DLD1 (cell line): Measurements from ENCODE around the gene EEA1.
"Not testable (repeated sequence)": the region's sequence is repeated elsewhere in the genome, so short reads cannot be mapped to it uniquely, and the experiment has no call there.

Experiments used
- in situ Hi-C: cut with HindIII; loops from 2 replicates; pipeline ENCODE4 v1.10.0; 2017; ENCODE audit warnings: low sequenced_read_pairs

Gene EEA1

DNA sequence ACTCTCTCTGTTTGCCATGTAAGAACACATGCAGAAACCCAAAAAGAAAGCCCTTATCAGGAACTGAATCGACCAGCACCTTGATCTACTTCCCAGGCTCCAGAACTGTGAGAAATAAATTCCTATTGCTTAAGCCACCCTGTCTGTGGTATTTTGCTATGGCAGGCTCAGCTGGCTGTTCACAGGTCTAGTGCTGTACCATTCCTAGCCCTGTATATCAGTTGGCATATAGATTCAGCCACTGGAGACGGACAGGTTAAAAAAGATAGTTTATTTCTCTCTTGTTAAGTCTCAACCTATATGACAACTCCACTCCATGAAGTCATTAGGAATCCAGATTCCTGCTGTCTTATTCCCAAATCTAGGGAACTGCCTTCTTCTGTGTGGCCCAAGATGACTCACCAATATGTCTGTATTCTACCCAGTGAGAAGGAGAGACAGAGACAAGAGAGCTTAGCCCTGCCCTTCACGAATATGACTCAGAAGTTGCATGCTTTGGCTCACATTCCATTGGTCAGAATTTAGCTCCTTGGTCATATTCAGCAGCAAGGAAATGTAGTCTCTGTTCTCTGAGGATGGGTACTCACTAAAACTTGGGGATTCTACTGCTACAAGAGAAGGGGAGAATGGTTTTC lies 169.3 kb downstream of the EEA1 start:
- in situ Hi-C loops = no loop called here

- in situ Hi-C loops = no loop called here
Observed at GRCh38 chr12:92757597-92758121, 171.4 kb downstream of the EEA1 start.

GRCh38 chr12:92756898-92757596 lies 172.0 kb downstream of the EEA1 start:
- in situ Hi-C loops = no loop called here

DNA sequence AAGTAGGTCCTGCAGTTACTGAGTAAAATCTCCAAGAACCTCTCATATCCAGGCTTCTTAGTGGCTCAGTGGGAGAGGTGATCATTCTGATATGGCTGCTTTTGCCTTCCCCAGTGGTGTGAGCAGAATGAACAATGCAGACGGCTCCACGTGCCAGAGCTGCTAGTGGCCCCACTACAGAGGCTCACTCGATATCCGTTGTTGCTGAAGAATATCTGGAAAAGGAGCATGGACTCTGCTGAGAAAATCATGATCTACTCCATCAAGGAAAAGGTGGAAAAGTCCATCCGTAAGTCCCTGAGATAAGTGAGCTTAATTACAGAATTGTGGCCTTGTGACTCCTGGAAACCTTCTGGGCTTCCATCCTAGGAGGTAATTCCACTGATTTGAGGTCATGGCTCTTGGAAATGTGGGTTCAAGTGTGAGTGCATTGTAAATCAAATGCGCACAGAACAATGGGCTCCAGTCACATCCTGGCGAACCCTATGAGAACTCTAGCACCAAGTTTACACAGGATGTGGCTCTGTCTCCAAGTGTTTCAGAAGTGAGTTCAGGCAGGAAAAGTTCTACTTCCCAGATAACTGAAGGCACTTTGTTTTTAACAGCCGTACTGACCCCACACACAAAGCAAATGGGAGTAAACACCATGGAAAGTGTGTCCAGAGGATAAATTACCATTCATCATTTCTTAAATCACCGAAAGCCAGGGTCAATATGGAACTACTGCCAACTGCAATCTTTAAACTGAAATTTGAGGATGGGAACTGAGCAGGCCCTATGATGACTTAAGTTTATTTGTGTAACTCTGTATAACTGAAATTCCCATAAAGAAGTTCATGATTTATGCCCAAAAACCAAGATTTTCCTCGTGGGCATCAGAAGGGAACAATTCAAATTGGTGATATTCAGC lies 174.9 kb downstream of the EEA1 start:
- in situ Hi-C loops = no loop called here

DNA sequence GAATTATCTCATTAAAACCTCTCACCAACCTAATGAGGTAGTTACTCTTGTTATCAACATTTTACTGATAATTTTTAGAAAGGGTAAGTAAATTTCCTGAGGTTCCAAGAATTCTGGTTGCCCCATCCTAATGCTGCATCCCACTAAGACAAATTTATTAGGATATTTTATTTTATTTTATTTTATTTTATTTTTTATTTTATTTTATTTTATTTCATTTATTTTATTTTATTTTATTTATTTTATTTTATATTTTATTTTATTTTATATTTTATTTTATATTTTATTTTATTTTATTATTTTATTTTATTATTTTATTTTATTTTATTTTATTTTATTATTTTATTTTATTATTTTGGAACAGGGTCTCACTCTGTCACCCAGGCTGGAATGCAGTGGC lies 179.4 kb downstream of the EEA1 start:
- in situ Hi-C loops = not testable (repeated sequence)

DNA sequence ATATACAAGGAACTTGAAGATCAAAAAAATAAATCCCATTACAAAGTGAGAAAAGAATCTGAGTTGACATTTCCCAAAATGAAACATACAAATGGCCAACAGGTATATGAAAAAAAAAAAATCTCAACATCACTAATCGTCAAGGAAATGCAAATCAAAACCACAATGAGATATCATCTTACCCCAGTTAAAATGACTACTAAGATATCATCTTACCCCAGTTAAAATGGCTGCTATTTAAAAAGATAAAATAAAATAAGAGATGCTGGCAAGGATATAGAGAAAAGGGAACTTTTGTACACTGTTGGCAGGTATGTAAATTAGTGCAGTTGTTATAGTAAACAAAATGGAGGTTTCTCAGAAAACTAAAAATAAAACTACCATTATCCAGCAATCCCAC lies 181.9 kb downstream of the EEA1 start:
- in situ Hi-C loops = no loop called here

GRCh38 chr12:92745856-92746550 lies 183.1 kb downstream of the EEA1 start:
- in situ Hi-C loops = no loop called here

GRCh38 chr12:92743026-92743425 lies 186.1 kb downstream of the EEA1 start:
- in situ Hi-C loops = no loop called here

DNA sequence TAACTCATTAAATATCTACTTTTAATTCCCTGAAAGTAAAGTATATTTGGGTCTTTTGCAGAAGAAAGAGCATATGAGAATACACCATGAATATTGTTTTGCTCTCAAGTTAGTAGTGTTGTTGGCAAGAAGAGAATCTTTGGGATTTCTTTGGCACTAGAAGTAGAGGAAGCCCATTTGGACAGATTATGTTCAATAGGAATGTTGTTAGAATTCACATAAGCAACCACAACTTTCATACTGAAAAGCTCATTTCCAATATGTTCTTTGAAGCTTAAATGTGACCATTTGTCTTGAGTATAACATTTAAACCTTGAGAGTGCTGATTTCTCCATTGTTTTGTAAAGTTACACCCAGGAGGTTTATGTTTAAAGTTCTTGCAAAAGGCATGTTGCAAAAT lies 188.7 kb downstream of the EEA1 start:
- in situ Hi-C loops = no loop called here

DNA sequence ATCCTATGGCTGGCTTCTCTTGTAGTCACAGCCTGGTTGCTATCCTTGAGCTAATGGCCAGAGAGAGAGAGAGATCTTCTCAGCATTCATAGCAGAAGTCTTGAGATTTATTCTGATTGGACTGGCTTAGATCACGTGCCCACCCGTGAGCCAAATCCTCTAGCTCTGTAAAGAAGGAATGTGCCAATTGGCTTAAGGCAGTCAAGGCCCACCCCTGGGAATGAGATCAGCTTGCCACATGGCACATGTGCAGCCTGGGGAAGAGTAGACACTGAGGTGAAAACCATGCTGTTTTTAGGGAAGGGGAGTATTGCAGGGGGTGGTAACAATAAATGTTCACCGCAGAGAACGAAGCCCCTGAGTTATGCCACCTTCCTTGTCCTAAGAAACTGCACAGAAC lies 190.0 kb downstream of the EEA1 start:
- in situ Hi-C loops = no loop called here

DNA sequence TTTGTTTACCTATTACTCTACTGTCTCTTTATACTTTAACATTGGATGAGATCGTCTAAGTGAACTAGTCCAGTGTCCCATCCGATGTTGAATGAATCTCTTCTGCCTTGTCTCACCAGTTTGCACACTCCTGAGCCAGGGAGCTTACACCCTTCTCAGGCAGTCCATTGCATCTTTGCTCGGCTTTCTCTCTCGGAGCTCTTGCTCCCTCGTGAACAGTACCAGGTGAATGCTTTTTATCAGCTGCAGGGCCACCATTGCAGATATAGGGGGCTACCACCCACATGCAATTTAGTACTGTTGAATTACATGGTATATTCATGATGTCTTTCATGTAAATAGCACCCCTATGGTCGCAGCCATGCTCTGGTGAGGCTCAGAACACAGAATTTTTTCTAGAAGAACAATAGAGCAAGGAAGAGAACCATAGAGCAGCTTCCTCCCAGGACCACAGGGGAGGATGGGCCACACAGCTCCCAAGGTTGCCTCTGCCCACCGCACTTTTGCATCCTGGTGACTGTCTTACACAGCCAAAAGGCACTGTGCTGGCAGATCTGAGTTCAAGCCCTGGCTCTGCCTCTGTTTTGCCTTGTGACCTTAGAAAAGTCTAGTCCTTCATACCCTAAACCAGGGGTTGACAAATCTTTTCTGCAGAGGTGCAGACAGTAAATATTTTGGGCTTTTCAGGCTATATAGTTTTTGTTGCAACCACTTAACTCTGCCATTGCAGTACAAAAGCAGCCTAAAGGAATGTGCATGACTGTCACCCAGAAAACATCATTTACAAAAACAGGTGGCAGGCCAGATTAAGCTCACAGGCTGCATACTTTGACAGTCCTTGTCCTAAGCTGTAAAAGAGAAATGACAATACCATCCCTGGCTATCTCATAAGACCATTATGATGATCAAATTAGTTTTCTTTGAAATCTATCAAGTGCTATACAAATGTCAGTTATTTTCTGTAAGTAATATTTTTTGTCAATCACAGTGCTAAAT lies 190.9 kb downstream of the EEA1 start:
- in situ Hi-C loops = no loop called here

DNA sequence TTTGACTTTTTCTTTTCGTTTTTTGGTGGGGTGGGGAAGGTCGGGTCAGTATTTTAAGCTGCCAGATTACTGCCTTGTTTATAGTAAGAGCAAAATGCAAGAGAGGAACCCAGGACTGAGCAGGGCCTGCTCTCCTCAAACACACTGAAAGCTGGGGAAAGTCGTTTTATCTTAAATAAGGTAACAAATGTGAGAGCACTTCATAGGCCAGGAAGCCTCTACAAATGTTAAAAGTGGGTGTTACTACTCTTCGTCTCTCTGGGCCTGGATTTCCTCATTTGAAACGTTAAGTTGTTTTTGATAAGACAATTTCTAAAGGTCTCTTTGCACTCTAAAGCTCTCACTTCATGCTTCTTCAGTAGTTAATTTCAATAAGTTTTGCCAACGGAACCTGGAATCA lies 192.5 kb downstream of the EEA1 start:
- in situ Hi-C loops = no loop called here

DNA sequence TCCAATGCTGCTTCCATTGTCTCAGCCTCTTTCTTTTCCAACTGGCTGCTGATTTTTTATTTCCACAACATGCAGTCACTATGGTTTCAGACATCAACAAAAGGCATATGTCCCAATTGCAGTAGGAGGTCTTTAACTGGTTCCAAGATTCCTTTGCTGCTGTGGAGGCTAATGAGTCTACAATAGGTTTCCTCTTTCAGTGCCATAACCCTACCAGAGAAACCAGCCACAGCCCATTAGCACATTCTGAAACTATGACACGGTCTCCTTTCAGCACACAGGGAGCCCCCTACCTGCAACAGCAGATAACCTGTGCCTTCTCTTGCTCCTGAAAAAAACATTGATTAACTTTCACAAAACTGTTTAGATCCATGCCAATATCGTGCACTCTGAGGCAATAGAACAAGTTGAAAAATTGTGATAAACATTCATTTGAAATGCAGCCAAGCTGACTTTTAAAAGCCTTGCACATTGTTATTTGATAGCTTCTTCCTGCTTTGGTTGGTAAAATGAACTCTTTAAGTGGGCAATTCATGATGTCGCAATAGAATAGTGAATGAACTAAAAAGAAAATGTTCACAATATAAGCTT lies 193.9 kb downstream of the EEA1 start:
- in situ Hi-C loops = no loop called here

DNA sequence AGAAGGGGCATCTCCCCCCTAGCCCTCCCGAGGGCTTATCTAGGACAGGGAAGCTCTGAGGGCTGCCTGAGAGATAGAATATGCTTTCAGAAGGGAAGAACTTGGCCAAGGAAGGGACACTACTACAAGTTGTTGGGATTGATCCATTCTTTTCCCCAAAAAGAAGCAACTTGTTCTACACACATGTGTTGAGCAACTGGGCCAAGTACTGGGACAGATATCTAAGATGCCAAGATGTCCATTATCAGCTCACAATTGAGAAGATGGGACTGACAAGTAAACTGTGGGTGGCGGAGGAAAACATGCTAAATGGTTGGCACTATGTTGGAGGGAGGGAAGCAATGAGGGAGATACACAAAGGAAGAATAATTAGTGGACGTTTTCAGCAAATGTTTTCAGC lies 195.4 kb downstream of the EEA1 start:
- in situ Hi-C loops = no loop called here

GRCh38 chr12:92733181-92733580 lies 195.9 kb downstream of the EEA1 start:
- in situ Hi-C loops = no loop called here

DNA sequence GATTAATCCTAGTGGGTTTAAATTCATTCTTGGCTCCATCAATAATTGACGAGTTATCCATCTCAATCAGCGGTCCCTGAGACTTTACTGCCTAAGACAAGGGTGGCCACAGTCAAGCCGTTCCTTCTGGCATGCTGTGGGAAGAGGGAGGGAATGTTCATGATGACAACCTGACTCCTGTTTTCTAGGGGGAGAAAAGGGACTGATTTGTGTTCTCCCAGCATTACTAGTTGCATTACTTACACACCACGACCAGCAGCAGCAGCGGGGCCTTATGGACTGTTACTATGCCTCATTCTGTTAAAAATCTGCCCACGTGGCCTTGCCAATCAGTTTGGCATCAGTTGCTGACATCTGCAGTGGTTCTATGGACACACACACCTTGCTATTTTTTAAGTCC lies 196.4 kb downstream of the EEA1 start:
- in situ Hi-C loops = no loop called here

DNA sequence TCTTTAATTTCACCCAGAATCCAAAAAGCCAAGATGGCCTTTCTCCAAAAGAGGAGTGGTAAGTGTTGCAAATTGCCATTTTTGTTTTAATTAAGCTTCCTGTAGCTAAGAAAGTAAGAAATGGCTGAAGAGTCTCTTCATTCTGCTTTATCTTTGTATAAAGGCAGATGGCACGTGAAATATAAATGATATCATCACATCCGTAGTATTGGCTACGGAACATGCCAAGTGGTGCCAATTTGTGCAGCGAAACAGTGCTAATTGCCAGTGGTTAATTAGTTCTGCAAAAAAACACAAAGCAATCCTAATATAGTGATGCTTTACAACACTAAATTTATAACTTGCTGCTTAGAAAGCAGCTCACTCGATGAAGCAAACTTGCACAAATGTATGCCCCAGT lies 196.9 kb downstream of the EEA1 start:
- in situ Hi-C loops = no loop called here

GRCh38 chr12:92730758-92731157 lies 198.3 kb downstream of the EEA1 start:
- in situ Hi-C loops = no loop called here

DNA sequence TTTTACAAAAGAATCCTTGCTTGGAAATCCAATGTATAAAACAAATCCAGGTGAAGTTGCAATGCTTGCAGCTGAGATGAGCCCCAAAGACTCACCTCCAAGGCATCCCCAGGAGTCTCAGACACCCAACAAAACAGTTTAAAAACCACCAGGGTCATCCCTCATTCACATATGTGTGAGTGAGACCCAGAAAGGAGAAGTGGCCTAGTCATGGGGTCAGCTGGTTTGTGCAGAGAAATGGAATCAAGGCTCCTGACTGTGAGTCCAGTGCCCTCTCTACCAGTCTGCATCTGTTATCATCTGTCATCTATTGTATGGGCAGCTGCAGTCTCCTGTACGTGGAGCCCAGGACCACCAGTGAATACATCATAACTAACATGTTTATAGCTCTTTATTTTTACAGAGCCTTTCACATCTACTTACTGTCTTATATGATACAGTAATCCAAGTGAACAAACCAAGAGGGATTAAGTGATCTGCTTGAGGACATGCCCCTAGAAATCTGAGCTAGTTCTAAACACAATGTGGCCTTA lies 199.3 kb downstream of the EEA1 start:
- in situ Hi-C loops = no loop called here
